Mesendoderm (in vitro differentiated cells): ENCODE measurements around the gene LGMN.

Experiments used
- DNase-seq: peaks from one replicate; pipeline ENCODE4 v3.0.0; 2013
- H2AK5ac ChIP-seq: 2 replicates; pipeline ENCODE4 v1.6.1; 2013; ENCODE audit warnings: low read length, inconsistent platforms
- H2BK120ac ChIP-seq: 2 replicates; pipeline ENCODE4 v1.6.1; 2013; ENCODE audit warnings: low read depth, mild to moderate bottlenecking, low read length, moderate library complexity, mixed read lengths
- H2BK15ac ChIP-seq: replicated peaks from 2 replicates; pipeline ENCODE4 v1.6.1; 2013; ENCODE audit warnings: low read depth, mild to moderate bottlenecking, moderate library complexity
- H2BK5ac ChIP-seq: 2 replicates; pipeline ENCODE4 v1.6.1; 2013; ENCODE audit warnings: low read length, inconsistent platforms
- H3K18ac ChIP-seq: 2 replicates; pipeline ENCODE4 v1.6.1; 2013; ENCODE audit warnings: mild to moderate bottlenecking, low read length, mixed read lengths
- H3K23ac ChIP-seq: one replicate; pipeline ENCODE4 v1.6.1; 2013; ENCODE audit warnings: low read length
- H3K27ac ChIP-seq: 2 replicates; pipeline ENCODE4 v1.5.1; 2013; ENCODE audit warnings: low read depth, mild to moderate bottlenecking, inconsistent platforms, low read length, moderate library complexity
- H3K27me3 ChIP-seq: 2 replicates; pipeline ENCODE4 v1.6.1; 2013; ENCODE audit warnings: low read length, control low read depth, mild to moderate bottlenecking, inconsistent platforms; ENCODE audit not compliant: insufficient read depth, poor library complexity
- H3K36me3 ChIP-seq: 2 replicates; pipeline ENCODE4 v1.6.1; 2013; ENCODE audit warnings: low read length, inconsistent platforms; ENCODE audit not compliant: control insufficient read depth, insufficient read depth
- H3K4ac ChIP-seq: one replicate; pipeline ENCODE4 v1.6.1; 2013; ENCODE audit warnings: low read depth, mild to moderate bottlenecking, low read length, moderate library complexity
- H3K4me1 ChIP-seq: 2 replicates; pipeline ENCODE4 v1.6.1; 2013; ENCODE audit warnings: low read depth, low read length, inconsistent platforms; ENCODE audit not compliant: control insufficient read depth
- H3K4me2 ChIP-seq: 2 replicates; pipeline ENCODE4 v1.6.1; 2013; ENCODE audit warnings: low read length
- H3K4me3 ChIP-seq: 2 replicates; pipeline ENCODE4 v1.5.1; 2013; ENCODE audit warnings: mild to moderate bottlenecking, low read length
- H3K56ac ChIP-seq: one replicate; pipeline ENCODE4 v1.6.1; 2013; ENCODE audit warnings: low read length
- H3K79me1 ChIP-seq: 2 replicates; pipeline ENCODE4 v1.6.1; 2013; ENCODE audit warnings: low read length, inconsistent platforms
- H3K79me2 ChIP-seq: 2 replicates; pipeline ENCODE4 v1.6.1; 2013; ENCODE audit warnings: mild to moderate bottlenecking, low read length; ENCODE audit not compliant: control insufficient read depth, insufficient read depth
- H3K9ac ChIP-seq: 2 replicates; pipeline ENCODE4 v1.6.1; 2013; ENCODE audit warnings: low read length, inconsistent platforms
- H4K5ac ChIP-seq: one replicate; pipeline ENCODE4 v1.6.1; 2013; ENCODE audit warnings: low read length
- H4K8ac ChIP-seq: one replicate; pipeline ENCODE4 v1.6.1; 2013; ENCODE audit warnings: low read depth, mild to moderate bottlenecking, control low read depth, low read length, moderate library complexity
- WGBS: extraction: QIAGEN DNeasy Blood & Tissue Kit; methylation state at CpG from one replicate; pipeline ENCODE4 v1.1.7; 2013; ENCODE audit warnings: low lambda C conversion rate, missing lambda C conversion rate; ENCODE audit not compliant: insufficient coverage; ENCODE audit errors: extremely low coverage; 5-methylcytosine and 5-hydroxymethylcytosine counted together

LGMN gene

DNA sequence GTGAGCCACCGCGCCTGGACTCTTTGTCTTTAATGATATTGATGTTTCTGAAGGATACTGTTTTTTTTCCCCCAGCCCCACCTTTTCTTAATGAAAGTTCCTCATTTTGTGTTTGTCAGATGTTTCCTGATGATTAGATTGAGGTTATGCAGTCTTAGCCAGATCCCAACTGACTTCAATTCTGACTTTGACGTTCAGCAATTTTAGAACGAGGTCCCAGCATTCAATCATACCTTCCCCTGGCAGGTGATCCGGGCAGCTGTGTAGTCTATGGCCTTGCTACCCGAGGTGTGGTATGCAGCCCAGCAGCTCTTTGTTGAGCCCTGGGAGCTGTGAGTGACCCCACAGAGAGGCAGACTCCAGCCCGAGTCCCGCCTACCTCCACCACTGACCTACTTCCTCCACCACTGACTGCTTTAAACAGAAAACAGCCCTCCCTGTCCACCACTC is 82.7 kb downstream of the LGMN start:
- WGBS: no CpG with 5 or more reads among the region's 8 CpGs
- H2AK5ac ChIP-seq: no peak overlapping the region

DNA sequence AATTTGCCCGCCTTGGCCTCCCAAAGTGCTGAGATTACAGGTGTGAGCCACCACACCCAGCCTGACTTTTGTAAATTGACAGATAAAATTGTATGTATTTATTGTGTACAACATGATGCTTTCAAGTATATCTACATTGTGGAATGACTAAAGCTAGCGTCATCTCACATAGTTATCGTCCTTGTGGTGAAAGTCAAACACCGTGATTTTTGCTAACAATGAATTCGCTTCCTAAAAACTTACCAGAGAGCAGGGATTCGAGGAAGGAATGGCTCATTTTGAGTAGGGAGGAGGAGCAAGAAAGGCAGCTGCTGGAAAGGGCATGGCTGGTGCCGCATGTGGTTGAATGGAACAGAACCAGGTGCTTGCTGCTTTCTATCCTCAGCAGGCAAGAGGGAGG is 85.4 kb downstream of the LGMN start:
- H3K4me1 ChIP-seq: peaks cover 2% of the 10 kb centered on the region
- H3K27ac ChIP-seq: no peak overlapping the region
- no peak overlapping the region for H3K4ac ChIP-seq
- no peak overlapping the region for H2AK5ac ChIP-seq
- H2BK15ac ChIP-seq: no peak overlapping the region
- no peaks in the 10 kb centered on the region for H3K79me1 ChIP-seq
- no peak overlapping the region for H4K5ac ChIP-seq
- no peaks in the 10 kb centered on the region for H3K79me2 ChIP-seq
- no peaks in the 10 kb centered on the region for H3K27me3 ChIP-seq
- no peak overlapping the region for H3K18ac ChIP-seq
- no peak overlapping the region for H4K8ac ChIP-seq
- no peak overlapping the region for H3K9ac ChIP-seq
- no CpG with 5 or more reads among the region's 7 CpGs for WGBS
- H2BK120ac ChIP-seq: no peak overlapping the region
- no peak overlapping the region for H2BK5ac ChIP-seq
- H3K4me2 ChIP-seq: no peak overlapping the region
- H3K56ac ChIP-seq: no peak overlapping the region
- DNase-seq: no peak
- H3K23ac ChIP-seq: no peak overlapping the region
- no peak overlapping the region for H3K4me3 ChIP-seq
- H3K36me3 ChIP-seq: no peaks in the 10 kb centered on the region

More for the DNA sequence above, 82.7 kb downstream of the LGMN start:
- H2BK5ac ChIP-seq: no peak overlapping the region
- H3K4me2 ChIP-seq: no peak overlapping the region
- H3K4ac ChIP-seq: no peak overlapping the region
- H3K79me2 ChIP-seq: no peaks in the 10 kb centered on the region
- H3K23ac ChIP-seq: no peak overlapping the region
- no peak overlapping the region for H4K5ac ChIP-seq
- H3K27ac ChIP-seq: no peak overlapping the region
- no peaks in the 10 kb centered on the region for H3K36me3 ChIP-seq
- no peaks in the 10 kb centered on the region for H3K79me1 ChIP-seq
- peaks cover 2% of the 10 kb centered on the region for H3K4me1 ChIP-seq
- H2BK15ac ChIP-seq: no peak overlapping the region
- DNase-seq: no peak
- H3K18ac ChIP-seq: no peak overlapping the region
- H3K9ac ChIP-seq: no peak overlapping the region
- no peaks in the 10 kb centered on the region for H3K27me3 ChIP-seq
- no peak overlapping the region for H2BK120ac ChIP-seq
- no peak overlapping the region for H3K4me3 ChIP-seq
- no peak overlapping the region for H3K56ac ChIP-seq
- no peak overlapping the region for H4K8ac ChIP-seq

DNA sequence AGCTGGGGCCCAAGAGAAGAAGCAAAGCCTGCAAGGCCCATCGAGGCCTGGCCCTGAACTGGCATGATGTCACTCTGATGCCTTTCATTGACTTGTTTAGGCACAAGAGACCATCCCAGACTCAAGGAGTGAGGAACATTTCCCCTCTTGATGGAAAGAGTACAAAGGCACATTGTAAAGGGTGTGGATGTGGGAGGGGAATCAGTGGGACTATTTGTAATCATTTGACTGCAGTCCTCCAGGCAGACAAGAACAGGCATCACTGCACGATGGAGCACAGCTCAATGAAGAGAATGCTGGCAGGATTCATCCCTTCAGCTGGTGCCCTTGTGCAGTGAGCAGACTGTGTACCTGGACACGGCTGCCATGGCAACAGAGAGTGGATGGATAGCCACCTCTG is 87.9 kb downstream of the LGMN start:
- Histone ChIP-seq H3K56ac (no peak overlapping the region), H3K18ac (no peak overlapping the region), H4K5ac (no peak overlapping the region), H2BK15ac (no peak overlapping the region), H3K4me3 (no peak overlapping the region), H2AK5ac (no peak overlapping the region), H2BK120ac (no peak overlapping the region), H3K27me3 (no peaks in the 10 kb centered on the region), H3K79me2 (no peaks in the 10 kb centered on the region), H3K4me2 (no peak overlapping the region), H3K36me3 (no peaks in the 10 kb centered on the region), H3K4me1 (peaks cover 2% of the 10 kb centered on the region), H3K27ac (no peak overlapping the region), H3K23ac (no peak overlapping the region), H3K79me1 (no peaks in the 10 kb centered on the region), H2BK5ac (no peak overlapping the region), H3K4ac (no peak overlapping the region), H3K9ac (no peak overlapping the region), H4K8ac (no peak overlapping the region)
- no peak for DNase-seq
- WGBS: no CpG with 5 or more reads among the region's 3 CpGs

DNA sequence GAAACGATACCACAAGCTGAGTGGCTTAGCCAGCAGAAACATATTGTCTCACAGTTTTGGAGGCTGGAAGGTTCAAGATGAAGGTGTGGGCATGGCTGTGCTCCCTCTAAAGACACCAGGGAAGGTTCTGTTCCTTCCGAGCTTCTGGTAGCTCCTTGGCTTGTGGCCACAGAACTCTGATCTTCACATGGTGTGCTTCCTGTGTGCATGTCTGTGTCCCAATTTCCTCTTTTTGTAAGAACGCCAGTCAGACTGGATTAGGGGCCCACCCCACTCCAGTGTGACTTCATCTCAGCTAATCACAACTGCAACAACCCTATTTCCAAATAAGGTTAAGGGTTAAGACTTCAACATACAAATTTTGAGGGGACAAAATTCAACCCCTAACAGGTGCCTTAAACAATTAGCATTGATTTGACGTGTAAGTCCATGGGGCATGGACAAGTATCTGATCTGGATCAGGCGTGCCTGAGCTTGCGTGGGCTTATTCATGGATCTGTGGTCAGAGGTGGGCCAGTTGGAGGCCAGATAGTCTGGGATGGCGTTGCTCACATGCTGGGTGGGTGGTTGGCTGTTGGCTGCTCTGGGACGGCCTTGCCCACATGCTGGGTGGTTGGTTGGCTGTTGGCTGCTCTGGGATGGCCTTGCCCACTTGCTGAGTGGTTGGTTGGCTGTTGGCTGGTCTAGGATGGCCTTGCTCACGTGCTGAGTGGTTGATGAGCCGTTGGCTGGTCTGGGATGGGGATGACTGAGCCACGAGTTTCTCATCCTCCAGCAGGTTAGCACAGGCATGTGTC is 88.5 kb downstream of the LGMN start:
- Histone ChIP-seq H3K27ac (no peak overlapping the region), H3K79me2 (no peaks in the 10 kb centered on the region), H2AK5ac (no peak overlapping the region), H3K79me1 (no peaks in the 10 kb centered on the region), H4K5ac (no peak overlapping the region), H3K4me2 (no peak overlapping the region), H3K9ac (no peak overlapping the region), H2BK5ac (no peak overlapping the region), H3K27me3 (no peaks in the 10 kb centered on the region), H3K18ac (no peak overlapping the region), H3K4me1 (peaks cover 2% of the 10 kb centered on the region), H2BK15ac (no peak overlapping the region), H2BK120ac (no peak overlapping the region), H3K23ac (no peak overlapping the region), H3K36me3 (no peaks in the 10 kb centered on the region), H4K8ac (no peak overlapping the region), H3K56ac (no peak overlapping the region), H3K4me3 (no peak overlapping the region), H3K4ac (no peak overlapping the region)
- no peak for DNase-seq
- no CpG with 5 or more reads among the region's 11 CpGs for WGBS

DNA sequence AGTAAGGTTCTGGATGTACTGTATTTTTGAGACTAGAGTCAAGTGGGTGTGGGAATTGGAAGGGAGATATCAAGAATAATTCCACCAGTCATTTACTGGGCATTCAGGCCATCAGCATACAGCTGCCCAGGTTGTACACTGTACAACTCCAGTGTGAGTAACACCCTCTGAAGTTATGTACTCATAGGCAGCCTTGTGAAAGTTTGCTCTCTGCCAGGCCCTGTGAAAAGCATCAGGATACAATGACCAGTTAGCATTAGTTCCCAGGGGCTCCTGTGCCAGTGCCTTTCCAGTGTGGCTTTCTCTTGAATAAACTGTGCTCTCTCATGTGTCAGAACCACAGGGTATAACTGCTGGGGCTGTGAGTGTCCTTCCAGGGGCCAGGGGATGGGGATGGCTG is 89.7 kb downstream of the LGMN start:
- H2AK5ac ChIP-seq: no peak overlapping the region
- H3K4ac ChIP-seq: no peak overlapping the region
- H3K23ac ChIP-seq: no peak overlapping the region
- H2BK15ac ChIP-seq: no peak overlapping the region
- no peak overlapping the region for H3K9ac ChIP-seq
- no peak overlapping the region for H4K8ac ChIP-seq
- no peak overlapping the region for H3K4me2 ChIP-seq
- H2BK120ac ChIP-seq: no peak overlapping the region
- no peak overlapping the region for H3K18ac ChIP-seq
- H3K56ac ChIP-seq: no peak overlapping the region
- DNase-seq: no peak
- H3K36me3 ChIP-seq: no peaks in the 10 kb centered on the region
- H3K79me1 ChIP-seq: no peaks in the 10 kb centered on the region
- H3K27ac ChIP-seq: no peak overlapping the region
- no peak overlapping the region for H3K4me3 ChIP-seq
- H3K4me1 ChIP-seq: peaks cover 2% of the 10 kb centered on the region
- H2BK5ac ChIP-seq: no peak overlapping the region
- H4K5ac ChIP-seq: no peak overlapping the region
- H3K79me2 ChIP-seq: no peaks in the 10 kb centered on the region
- no peaks in the 10 kb centered on the region for H3K27me3 ChIP-seq

DNA sequence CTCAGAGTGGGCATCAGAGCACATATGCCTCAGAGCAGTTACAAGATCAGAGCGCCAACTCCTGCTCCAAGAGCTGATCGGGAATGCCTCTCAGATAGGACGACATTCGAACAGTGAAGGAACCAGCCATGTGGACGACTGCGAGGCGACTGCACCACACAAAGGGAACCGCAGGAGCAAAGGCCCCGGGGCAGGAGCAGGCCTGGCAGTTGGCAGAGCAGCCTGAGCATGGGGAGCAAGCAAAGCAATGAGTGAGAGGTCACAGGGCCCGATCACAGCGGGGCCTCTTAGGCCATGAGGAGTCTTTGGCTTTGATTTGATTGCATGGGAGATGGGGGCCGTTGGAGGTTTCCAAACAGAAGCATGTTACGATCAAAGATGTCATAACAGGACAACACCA is 90.3 kb downstream of the LGMN start:
- Histone ChIP-seq H2BK15ac (no peak overlapping the region), H3K36me3 (no peaks in the 10 kb centered on the region), H3K18ac (no peak overlapping the region), H3K27me3 (no peaks in the 10 kb centered on the region), H4K5ac (no peak overlapping the region), H2AK5ac (no peak overlapping the region), H3K4me3 (no peak overlapping the region), H3K9ac (no peak overlapping the region), H2BK5ac (no peak overlapping the region), H3K4ac (no peak overlapping the region), H3K4me1 (peaks cover 2% of the 10 kb centered on the region), H3K4me2 (no peak overlapping the region), H3K56ac (no peak overlapping the region), H3K79me2 (no peaks in the 10 kb centered on the region), H3K23ac (no peak overlapping the region), H3K27ac (no peak overlapping the region), H2BK120ac (no peak overlapping the region), H3K79me1 (no peaks in the 10 kb centered on the region), H4K8ac (no peak overlapping the region)
- WGBS: no CpG with 5 or more reads among the region's 13 CpGs
- no peak for DNase-seq
